Activated naive CD4-positive, alpha-beta T cell treated with anti-CD3 and anti-CD28 coated beads, Interleukin-2, amount 50 U/mL, for 16 hours (primary cell): ENCODE data around the gene GDF10.

Source experiments
- DNase-seq: peaks from one replicate; pipeline ENCODE4 v3.0.0-alpha.2; 2020

Gene GDF10

GRCh38 chr10:47319784-47320183, 19.8 kb downstream of the GDF10 start:
- no peak for DNase-seq

GRCh38 chr10:47320812-47321211, 20.8 kb downstream of the GDF10 start:
- no peak for DNase-seq

GRCh38 chr10:47321521-47322195, 21.7 kb downstream of the GDF10 start:
- DNase-seq: no peak

GRCh38 chr10:47322300-47323061, 22.5 kb downstream of the GDF10 start, which contains the start of gene GDF2:
Gene GDF2 (plus strand): TSS chr10:47322454. CDS start chr10:47322669, 215 bp downstream.
- no peak for DNase-seq

GRCh38 chr10:47323087-47323486, 23.1 kb downstream of the GDF10 start:
- DNase-seq: no peak

- no peak for DNase-seq
Measured at GRCh38 chr10:47323636-47324296, 23.8 kb downstream of the GDF10 start.

GRCh38 chr10:47325303-47326291, 25.6 kb downstream of the GDF10 start:
- no peak for DNase-seq

- DNase-seq: no peak
Measured at GRCh38 chr10:47326306-47326926, 26.4 kb downstream of the GDF10 start.

- DNase-seq: no peak
Measured at GRCh38 chr10:47326927-47327330, 26.9 kb downstream of the GDF10 start.

GRCh38 chr10:47329855-47330254, 29.9 kb downstream of the GDF10 start:
- DNase-seq: no peak

- DNase-seq: no peak
Measured at GRCh38 chr10:47330366-47330765, 30.4 kb downstream of the GDF10 start.

GRCh38 chr10:47330804-47331203, 30.8 kb downstream of the GDF10 start:
- DNase-seq: no peak

GRCh38 chr10:47331491-47331890, 31.5 kb downstream of the GDF10 start:
- no peak for DNase-seq

GRCh38 chr10:47331954-47332353, 32.0 kb downstream of the GDF10 start:
- no peak for DNase-seq

- no peak for DNase-seq
Measured at GRCh38 chr10:47332371-47332770, 32.4 kb downstream of the GDF10 start.

- no peak for DNase-seq
Measured at GRCh38 chr10:47332946-47333345, 32.9 kb downstream of the GDF10 start.

GRCh38 chr10:47333532-47333931, 33.5 kb downstream of the GDF10 start:
- DNase-seq: no peak

GRCh38 chr10:47334466-47335295, 34.7 kb downstream of the GDF10 start:
- DNase-seq: no peak

GRCh38 chr10:47335906-47336305, 35.9 kb downstream of the GDF10 start:
- no peak for DNase-seq

GRCh38 chr10:47336387-47337134, 36.6 kb downstream of the GDF10 start:
- no peak for DNase-seq
